HG02588 (cell line): ENCODE measurements around the gene TBPL2.
"Not testable (repeated sequence)": the region's sequence is repeated elsewhere in the genome, so short reads cannot be mapped to it uniquely, and the experiment has no call there.

ENCODE experiments used
- ATAC-seq: cut with Tn5 transposase; IDR thresholded peaks from one replicate; pipeline ENCODE4 v1.9.1; 2021; ENCODE audit warnings: mild to moderate bottlenecking, moderate library complexity; ENCODE audit not compliant: unreplicated experiment

The TBPL2 gene

DNA sequence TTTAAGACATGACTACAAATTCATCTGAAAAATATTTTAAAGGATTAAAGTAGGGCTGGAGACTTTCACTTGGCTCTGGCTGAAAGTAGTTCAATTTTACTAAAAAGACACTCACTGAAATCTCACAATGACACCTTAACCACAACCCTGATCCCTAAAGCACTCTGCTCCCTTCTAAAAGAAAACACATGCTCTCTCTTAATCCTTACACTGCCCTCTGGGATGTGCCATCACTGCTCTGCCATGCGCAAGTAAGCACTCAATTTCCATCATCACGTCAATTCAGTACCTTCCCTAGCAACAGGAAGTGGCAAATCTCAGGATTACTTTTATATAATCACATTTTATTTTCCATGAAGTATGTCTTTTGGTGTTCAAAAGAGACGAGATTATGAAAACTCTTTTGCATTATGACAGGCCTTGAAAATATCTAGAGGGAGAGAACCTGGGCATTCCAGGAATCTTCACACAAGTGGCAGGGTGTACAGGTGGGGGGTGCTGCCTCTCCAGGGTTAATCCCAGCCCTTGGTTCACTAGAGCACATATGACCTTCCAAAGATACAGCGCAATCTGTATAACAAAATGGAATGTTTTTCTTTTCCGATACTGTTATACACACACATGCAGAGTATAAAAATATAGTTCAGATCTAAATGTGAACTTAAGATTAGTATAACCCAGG, 36.1 kb downstream of the TBPL2 start:
- ATAC-seq: no peak

GRCh38 chr14:55401751-55402150, 38.7 kb downstream of the TBPL2 start:
- no peak for ATAC-seq

GRCh38 chr14:55399852-55400251, 40.6 kb downstream of the TBPL2 start:
- ATAC-seq: no peak

- ATAC-seq: no peak
Observed at GRCh38 chr14:55399183-55399582, 41.2 kb downstream of the TBPL2 start.

GRCh38 chr14:55398679-55399078, 41.7 kb downstream of the TBPL2 start:
- ATAC-seq: no peak

DNA sequence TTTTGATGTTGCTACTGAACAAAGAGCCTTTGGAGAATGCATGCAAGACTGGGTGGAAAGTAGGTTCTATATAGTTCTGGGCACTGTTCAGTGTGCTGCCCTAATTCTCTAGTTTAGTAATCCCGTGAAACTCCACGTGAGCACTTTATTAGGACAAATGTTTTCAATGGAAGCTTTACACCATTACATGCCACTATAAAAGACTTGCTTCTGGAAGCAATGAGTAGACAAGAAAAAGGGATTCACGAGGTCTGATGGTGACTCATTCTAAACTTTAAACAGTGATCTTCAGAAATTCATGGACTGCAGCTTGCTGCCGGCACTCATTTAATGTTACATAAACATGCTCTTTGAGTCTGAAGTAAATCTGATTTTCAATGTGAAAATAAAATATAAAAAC, 51.1 kb downstream of the TBPL2 start:
- ATAC-seq: no peak

GRCh38 chr14:55388160-55388559, 52.3 kb downstream of the TBPL2 start:
- ATAC-seq: no peak

GRCh38 chr14:55387121-55387520, 53.3 kb downstream of the TBPL2 start:
- ATAC-seq: no peak

DNA sequence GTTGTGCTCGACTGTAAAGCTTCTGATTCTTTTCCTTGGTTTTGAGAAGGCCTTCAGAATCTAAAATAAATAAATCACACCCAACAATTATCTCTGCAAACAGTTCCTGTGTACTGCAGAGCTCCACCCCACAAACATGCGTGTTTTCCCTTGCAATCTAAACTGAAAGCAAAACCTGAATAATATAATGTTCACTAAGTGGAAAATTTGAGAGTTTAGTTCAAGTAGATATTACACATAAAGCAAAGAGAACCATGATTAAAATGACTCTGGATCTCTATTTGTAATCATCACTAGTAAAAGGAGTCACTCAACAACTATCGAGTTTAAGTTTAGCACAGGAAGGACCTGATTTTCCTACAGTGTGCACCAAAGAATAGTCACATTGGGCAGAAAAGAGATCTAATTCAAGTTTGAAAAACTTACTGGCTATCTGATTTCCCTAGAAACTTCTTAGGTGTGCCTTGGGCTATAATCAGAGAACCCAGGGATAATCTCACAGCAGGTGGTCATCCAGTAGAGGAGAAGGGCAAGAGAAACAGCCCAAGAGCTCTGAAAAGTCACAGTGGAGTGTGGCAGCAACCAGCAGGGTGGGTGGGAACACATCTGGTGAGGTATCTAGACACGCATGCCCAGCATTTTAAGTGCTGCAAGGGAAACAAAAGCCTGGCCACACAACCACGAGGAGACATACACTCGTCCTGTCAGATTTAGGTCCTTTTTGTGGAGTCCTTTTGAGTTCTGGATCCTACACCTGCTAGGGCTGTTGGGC, 54.2 kb downstream of the TBPL2 start:
- ATAC-seq: no peak

GRCh38 chr14:55384536-55384935, 55.9 kb downstream of the TBPL2 start:
- ATAC-seq: no peak

GRCh38 chr14:55383541-55384140, 56.8 kb downstream of the TBPL2 start:
- ATAC-seq: no peak

DNA sequence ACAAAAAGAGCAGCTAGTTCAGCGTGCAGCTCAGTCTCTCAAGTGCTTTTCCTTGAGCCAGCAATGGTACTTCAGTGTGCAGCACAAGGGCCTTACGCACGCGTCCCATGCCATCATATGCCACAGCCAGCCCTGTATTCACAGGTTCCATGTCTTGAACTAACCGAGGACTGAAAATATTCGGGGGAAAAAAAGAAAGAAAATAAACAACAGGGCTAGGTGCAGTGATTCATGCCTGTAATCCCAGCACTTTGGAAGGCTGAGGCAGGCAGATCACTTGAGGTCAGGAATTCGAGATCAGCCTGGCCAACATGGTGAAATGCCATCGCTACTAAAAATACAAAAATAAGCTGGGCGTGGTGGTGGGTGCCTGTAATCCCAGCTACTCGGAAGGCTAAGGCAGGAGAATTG, 57.4 kb downstream of the TBPL2 start:
- not testable (repeated sequence) for ATAC-seq

GRCh38 chr14:55382483-55382882, 57.9 kb downstream of the TBPL2 start:
- ATAC-seq: no peak

DNA sequence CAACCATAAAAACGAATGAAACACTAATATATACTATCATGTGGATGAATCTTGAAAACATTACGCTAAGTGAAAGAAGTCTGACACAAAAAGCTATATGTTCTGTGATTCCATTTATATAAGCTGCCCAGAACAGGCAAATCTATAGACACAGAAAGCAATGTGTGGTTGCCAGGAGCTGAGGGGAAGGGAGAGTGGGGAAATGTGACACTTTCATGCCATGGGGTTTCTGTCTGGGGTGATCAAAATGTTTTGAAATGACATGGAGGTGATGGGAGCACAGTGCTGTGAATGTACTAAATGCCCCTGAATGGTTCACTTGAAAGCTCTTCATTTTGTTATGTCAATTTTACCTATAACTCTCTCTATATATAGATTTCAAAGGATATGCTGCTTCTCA, 58.9 kb downstream of the TBPL2 start:
- ATAC-seq: no peak

GRCh38 chr14:55381040-55381439, 59.4 kb downstream of the TBPL2 start:
- ATAC-seq: no peak

DNA sequence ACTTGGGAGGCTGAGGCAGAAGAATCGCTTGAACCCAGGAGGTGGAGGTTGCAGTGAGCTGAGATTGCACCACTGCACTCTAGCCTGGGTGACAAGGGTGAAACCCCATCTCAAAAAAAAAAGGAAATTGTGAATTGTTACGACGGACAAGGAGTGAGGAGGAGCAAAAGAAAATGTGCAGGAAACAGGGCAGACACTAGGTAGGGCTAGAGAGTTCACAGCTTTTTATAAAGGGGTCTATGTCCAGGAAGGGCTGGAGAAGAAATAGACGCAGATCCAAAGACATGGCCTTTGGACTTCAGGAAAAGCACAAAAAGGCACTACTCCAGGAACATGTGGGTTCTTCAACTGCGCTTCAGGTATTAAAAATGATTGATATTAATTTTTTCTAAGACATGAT, 63.2 kb downstream of the TBPL2 start:
- no peak for ATAC-seq

DNA sequence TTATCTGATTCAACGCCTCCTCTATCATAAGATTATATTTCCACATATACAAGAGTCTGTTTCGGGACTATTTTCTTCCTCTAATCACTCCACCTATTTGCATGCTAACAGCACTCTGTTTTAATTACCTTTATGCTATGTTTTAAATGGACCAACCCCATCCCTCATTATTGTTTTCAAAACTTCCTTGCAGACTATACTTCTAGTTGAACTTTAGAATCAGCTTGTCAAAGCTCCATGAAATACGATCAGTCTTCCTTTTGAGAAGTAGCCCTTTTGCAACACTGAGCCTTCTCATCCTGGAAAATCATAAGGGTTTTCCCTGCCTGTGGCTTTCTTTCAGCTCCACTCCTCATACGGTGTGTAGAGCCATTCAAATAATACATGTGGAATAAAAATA, 65.6 kb downstream of the TBPL2 start:
- no peak for ATAC-seq

- ATAC-seq: no peak
Observed at GRCh38 chr14:55373784-55374705, 66.4 kb downstream of the TBPL2 start.

DNA sequence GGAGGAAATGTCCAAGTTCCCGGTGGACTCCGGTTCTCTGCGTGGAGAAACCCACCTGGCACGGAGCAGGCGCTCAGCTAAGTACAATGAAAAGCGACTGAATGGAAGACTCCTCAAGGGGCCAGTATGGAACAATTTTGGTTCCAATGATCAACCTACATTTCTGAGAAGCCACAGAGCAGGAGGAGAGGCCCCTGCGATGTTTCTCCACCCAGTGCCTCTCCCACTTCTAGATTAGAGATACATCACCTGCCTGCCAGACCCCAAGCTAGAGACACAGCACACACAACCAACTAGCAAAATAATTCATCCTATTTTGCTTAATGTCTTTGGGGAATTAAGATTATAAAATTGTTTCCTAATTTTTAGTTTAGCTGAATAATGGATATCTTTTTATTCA, 67.6 kb downstream of the TBPL2 start:
- ATAC-seq: no peak

- ATAC-seq: no peak
Observed at GRCh38 chr14:55372423-55372822, 68.0 kb downstream of the TBPL2 start.

DNA sequence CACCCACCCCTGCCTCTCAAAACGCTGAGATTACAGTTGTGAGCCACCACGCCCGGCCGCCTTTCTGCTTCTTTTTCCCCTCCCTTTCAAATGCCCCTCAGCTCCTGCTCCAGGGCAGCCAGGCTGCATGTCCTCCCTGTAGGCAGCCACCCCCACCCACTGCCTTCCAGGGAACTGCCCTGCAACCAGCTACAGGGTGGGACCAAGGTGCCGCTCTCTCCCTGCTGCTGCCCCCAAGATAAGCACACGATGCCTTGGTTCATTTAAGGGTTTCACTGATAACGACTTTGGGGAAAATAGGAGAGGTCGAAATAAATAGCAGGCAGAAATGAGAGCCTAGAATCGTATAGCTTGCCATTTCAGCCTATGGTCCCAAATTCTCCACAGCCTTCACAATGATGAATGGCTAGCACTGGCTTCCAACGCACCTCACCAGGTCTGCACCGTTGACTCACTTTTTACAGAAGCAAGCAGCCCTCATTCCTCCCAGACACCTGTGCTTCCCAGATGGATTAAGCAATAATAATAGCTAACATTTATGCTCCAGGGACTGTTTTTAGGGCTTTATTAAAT, 69.4 kb downstream of the TBPL2 start:
- ATAC-seq: no peak
